HCT116 (cell line): Measurements from ENCODE around the gene NIN. TPM values are rescaled to one million over a fixed set of nuclear protein-coding genes. Genes with fewer than 3 reads are reported as not detected.

ENCODE experiments used
- ATAC-seq: fragments of 200-7000 bp; cut with Tn5 transposase; 2 replicates; pipeline ENCODE4 v1.9.1; 2020; ENCODE audit warnings: mild to moderate bottlenecking, moderate library complexity
- BruUV-seq: library from RNA; stranded (reverse); fragments of 400-500 nt; replicated peaks from 2 replicates; lab custom pipeline; 2021; lab: Mats Ljungman, UMichigan
- CTCF ChIA-PET: fragments of 300-600 bp; sonication (Branson Sonifier 250); formaldehyde crosslinking; loops from one replicate; lab custom pipeline; 2021; ENCODE audit warnings: antibody characterized with exemption; lab: Charles Lee
- POLR2A ChIA-PET: fragments of 300-600, 350-600 bp; sonication (Branson Sonifier 250); formaldehyde crosslinking; loops from one replicate; lab custom pipeline; 2021; ENCODE audit warnings: antibody characterized with exemption; lab: Charles Lee
- RAD21 ChIA-PET, 2 experiments: fragments of 300-600 bp; sonication (Branson Sonifier 250); formaldehyde crosslinking; loops; one replicate each; lab custom pipeline; 2023; ENCODE audit warnings: low total read pairs in 2 of 2; ENCODE audit not compliant: uncharacterized antibody in 2 of 2, unreplicated experiment in 2 of 2, low non-redundant PET in 1 of 2; lab: Charles Lee
- DNase-seq: peaks from one replicate; pipeline ENCODE4 v3.0.0-alpha.2; 2010; ENCODE audit warnings: low read depth, low spot score
- H2AFZ ChIP-seq: fragments of 200-600 bp; shearing (Covaris generic), sonication (generic); 2 replicates; pipeline ENCODE4 v1.6.1; 2017; ENCODE audit warnings: low read depth, mixed run types, mixed read lengths, antibody characterized with exemption, low read length; ENCODE audit not compliant: poor library complexity, severe bottlenecking
- H3K27ac ChIP-seq: 2 replicates; pipeline ENCODE4 v1.5.1; 2012; ENCODE audit warnings: low read depth, low read length
- H3K27me3 ChIP-seq: fragments of 200-600 bp; sonication (generic); 2 replicates; pipeline ENCODE4 v1.6.1; 2016; ENCODE audit warnings: mixed run types, low read length, mixed read lengths; ENCODE audit not compliant: insufficient read depth
- H3K36me3 ChIP-seq, 2 experiments: fragments of 200-500 bp in 1 of 2; fragments of 200-600 bp in 1 of 2; sonication (Bioruptor generic) in 1 of 2; sonication (generic) in 1 of 2; 2 replicates each; pipeline versions ENCODE4 v1.5.1 to v1.6.1; 2014 to 2016; ENCODE audit warnings: low read length in 2 of 2, inconsistent platforms in 1 of 2, mixed read lengths in 1 of 2, mixed run types in 1 of 2; ENCODE audit not compliant: insufficient read depth in 2 of 2, control insufficient read depth in 1 of 2
- H3K4me1 ChIP-seq, 2 experiments: fragments of 200-600 bp in 1 of 2; sonication (generic) in 1 of 2; 2 replicates each; pipeline versions ENCODE4 v1.5.1 to v1.6.1; 2012 to 2017; ENCODE audit warnings: low read length in 2 of 2, inconsistent platforms in 1 of 2, mild to moderate bottlenecking in 1 of 2, mixed read lengths in 1 of 2, mixed run types in 1 of 2, moderate library complexity in 1 of 2; ENCODE audit not compliant: insufficient read depth in 2 of 2, control insufficient read depth in 1 of 2
- H3K4me2 ChIP-seq: fragments of 200-600 bp; sonication (generic); 2 replicates; pipeline ENCODE4 v1.6.1; 2017; ENCODE audit warnings: mixed run types, low read length, mixed read lengths
- H3K4me3 ChIP-seq, 2 experiments: fragments of 200-600 bp in 1 of 2; sonication (generic) in 1 of 2; replicated peaks in 1 of 2; 2 replicates each; pipeline ENCODE4 v1.5.1; 2011 to 2016; ENCODE audit warnings: low read length in 2 of 2, control low read depth in 1 of 2, low read depth in 1 of 2, mild to moderate bottlenecking in 1 of 2, mixed read lengths in 1 of 2, mixed run types in 1 of 2
- H3K79me2 ChIP-seq: fragments of 200-600 bp; sonication (generic); 2 replicates; pipeline ENCODE4 v1.6.1; 2017; ENCODE audit warnings: mild to moderate bottlenecking, mixed run types, low read length, moderate library complexity, mixed read lengths; ENCODE audit not compliant: insufficient read depth
- H3K9ac ChIP-seq: fragments of 200-600 bp; sonication (generic); 2 replicates; pipeline ENCODE4 v1.6.1; 2016; ENCODE audit warnings: low read length, mixed read lengths
- H3K9me2 ChIP-seq: fragments of 200-600 bp; sonication (generic), shearing (Covaris generic); 2 replicates; pipeline ENCODE4 v1.6.1; 2017; ENCODE audit warnings: mixed run types, mild to moderate bottlenecking, moderate library complexity; ENCODE audit not compliant: insufficient read depth
- H3K9me3 ChIP-seq, 2 experiments: fragments of 200-500 bp in 1 of 2; fragments of 200-600 bp in 1 of 2; sonication (Bioruptor generic) in 1 of 2; sonication (generic) in 1 of 2; 2 replicates each; pipeline ENCODE4 v1.6.1; 2014 to 2017; ENCODE audit warnings: low read length in 2 of 2, mixed read lengths in 2 of 2, inconsistent platforms in 1 of 2, low read depth in 1 of 2, mild to moderate bottlenecking in 1 of 2, mixed run types in 1 of 2, moderate library complexity in 1 of 2; ENCODE audit not compliant: control insufficient read depth in 1 of 2, insufficient read depth in 1 of 2
- H4K20me1 ChIP-seq: fragments of 200-600 bp; sonication (generic), shearing (Covaris generic); 2 replicates; pipeline ENCODE4 v1.6.1; 2017; ENCODE audit warnings: mixed run types, mild to moderate bottlenecking, moderate library complexity; ENCODE audit not compliant: insufficient read depth
- ATF3 ChIP-seq: IDR thresholded peaks from 2 replicates; pipeline ENCODE4 v1.6.1; 2012
- CBX3 ChIP-seq: IDR thresholded peaks from 2 replicates; pipeline ENCODE4 v1.6.1; 2012; ENCODE audit warnings: low read depth
- CEBPB ChIP-seq: IDR thresholded peaks from 2 replicates; pipeline ENCODE4 v1.6.1; 2012; ENCODE audit warnings: low read depth
- CTCF ChIP-seq, 3 experiments: fragments of 200-600 bp in 1 of 3; sonication (generic) in 1 of 3; IDR thresholded peaks in 2 of 3; conservative IDR thresholded peaks in 1 of 3; 2 replicates each; pipeline ENCODE4 v1.5.1; 2012 to 2017; ENCODE audit warnings: low read depth in 2 of 3, low read length in 2 of 3, antibody characterized with exemption in 1 of 3, borderline replicate concordance in 1 of 3, control low read depth in 1 of 3, mild to moderate bottlenecking in 1 of 3, mixed read lengths in 1 of 3, mixed run types in 1 of 3, moderate library complexity in 1 of 3; ENCODE audit not compliant: insufficient read depth in 1 of 3
- EGR1 ChIP-seq: IDR thresholded peaks from 2 replicates; pipeline ENCODE4 v1.6.1; 2012; ENCODE audit warnings: low read depth
- ELF1 ChIP-seq: IDR thresholded peaks from 2 replicates; pipeline ENCODE4 v1.6.1; 2012; ENCODE audit warnings: low read depth, borderline replicate concordance
- EZH2 ChIP-seq: fragments of 200-600 bp; sonication (generic); IDR thresholded peaks from 2 replicates; pipeline ENCODE4 v1.6.1; 2017; ENCODE audit warnings: antibody characterized with exemption, mixed run types
- EZH2phosphoT487 ChIP-seq: fragments of 200-600 bp; IDR thresholded peaks from 2 replicates; pipeline ENCODE4 v1.6.1; 2018; ENCODE audit warnings: antibody characterized with exemption, borderline replicate concordance
- FOSL1 ChIP-seq: IDR thresholded peaks from 2 replicates; pipeline ENCODE4 v1.6.1; 2012; ENCODE audit warnings: low read depth
- JUND ChIP-seq: IDR thresholded peaks from 2 replicates; pipeline ENCODE4 v1.6.1; 2012
- POLR2A ChIP-seq: IDR thresholded peaks from 2 replicates; pipeline ENCODE4 v1.7.0; 2011; ENCODE audit warnings: borderline replicate concordance; ENCODE audit not compliant: insufficient read depth, insufficient read length; ENCODE audit errors: extremely low read depth
- POLR2AphosphoS5 ChIP-seq: IDR thresholded peaks from 2 replicates; pipeline ENCODE4 v1.6.1; 2011; ENCODE audit warnings: mild to moderate bottlenecking, low read depth, low read length, moderate library complexity
- RAD21 ChIP-seq: IDR thresholded peaks from 2 replicates; pipeline ENCODE4 v1.6.1; 2012; ENCODE audit warnings: low read depth, mild to moderate bottlenecking
- REST ChIP-seq: IDR thresholded peaks from 2 replicates; pipeline ENCODE4 v1.6.1; 2012; ENCODE audit warnings: low read depth
- SIN3A ChIP-seq: IDR thresholded peaks from 2 replicates; pipeline ENCODE4 v1.6.1; 2012; ENCODE audit warnings: low read depth
- TCF7L2 ChIP-seq: IDR thresholded peaks from 2 replicates; pipeline ENCODE4 v1.7.0; 2011; ENCODE audit warnings: borderline replicate concordance, inconsistent platforms; ENCODE audit not compliant: insufficient read depth, insufficient read length; ENCODE audit errors: extremely low read depth
- YY1 ChIP-seq: IDR thresholded peaks from 2 replicates; pipeline ENCODE4 v1.6.1; 2011; ENCODE audit warnings: low read length, low read depth, moderate library complexity, mild to moderate bottlenecking; ENCODE audit not compliant: insufficient replicate concordance; ENCODE audit errors: extremely low read depth
- ZBTB33 ChIP-seq: IDR thresholded peaks from 2 replicates; pipeline ENCODE4 v1.6.1; 2011; ENCODE audit warnings: mild to moderate bottlenecking, low read length, moderate library complexity; ENCODE audit not compliant: insufficient replicate concordance; ENCODE audit errors: extremely low read depth
- ZFX ChIP-seq: fragments of 450-650 bp; IDR thresholded peaks from 2 replicates; pipeline ENCODE4 v1.6.1; 2017
- ZNF274 ChIP-seq: fragments of 200-500 bp; sonication (Bioruptor generic); IDR thresholded peaks from 2 replicates; pipeline ENCODE4 v1.6.1; 2014; ENCODE audit warnings: mild to moderate bottlenecking, low read depth, low read length, inconsistent platforms
- intact Hi-C: fragments of 100-400 bp; cut with micrococcal nuclease; formaldehyde crosslinking; loops from 2 replicates; pipeline ENCODE4 v1.10.0; 2022
- total RNA-seq: library from RNA; stranded (reverse); gene quantifications from one replicate; pipeline ENCODE4 v1.2.1, GENCODE V29; 2021; ENCODE audit not compliant: unreplicated experiment

NIN gene
- total RNA-seq, 1 experiment from 2014 or later = 39.6 TPM

GRCh38 chr14:50769863-50770500 is 61.0 kb downstream of the NIN start:
- Histone ChIP-seq H3K9ac (no peak overlapping the region), H4K20me1 (no peaks in the 10 kb centered on the region), H3K36me3 (peaks cover 17 to 18% of the 10 kb centered on the region in 2 experiments; a peak in 3 of 4 replicates), H3K4me3 (no peak overlapping the region), H3K4me2 (no peak overlapping the region), H3K9me2 (no peaks in the 10 kb centered on the region), H3K4me1 (peaks cover 0 to 3% of the 10 kb centered on the region in 2 experiments; a peak in 2 of 4 replicates), H3K79me2 (no peaks in the 10 kb centered on the region), H3K9me3 (no peaks in the 10 kb centered on the region), H2AFZ (no peak overlapping the region), H3K27me3 (no peaks in the 10 kb centered on the region), H3K27ac (no peak overlapping the region)
- no peak for DNase-seq
- CTCF ChIA-PET = no interaction called here
- no peak for ATAC-seq
- no peak for TF ChIP-seq ZNF274
- TF ChIP-seq ZFX = no peak
- TF ChIP-seq ELF1 = no peak
- no peak for TF ChIP-seq EZH2phosphoT487
- no peak for TF ChIP-seq POLR2AphosphoS5
- TF ChIP-seq EZH2 = no peak
- TF ChIP-seq ZBTB33 = no peak
- TF ChIP-seq TCF7L2 = no peak
- no peak for TF ChIP-seq RAD21
- no peak for TF ChIP-seq REST
- no peak for TF ChIP-seq CTCF (IDR thresholded peaks at IDR 0.05 in 2 of 3, conservative IDR thresholded peaks at IDR 0.05 in 1 of 3; ENCODE audit: borderline replicate concordance in 1 of 3, insufficient read depth in 1 of 3, low read depth in 2 of 3, low read length in 2 of 3)
- TF ChIP-seq EGR1 = no peak
- no peak for TF ChIP-seq CBX3
- TF ChIP-seq JUND = no peak
- no peak for TF ChIP-seq YY1
- no peak for TF ChIP-seq SIN3A
- TF ChIP-seq ATF3 = no peak
- no peak for TF ChIP-seq CEBPB
- no peak for TF ChIP-seq FOSL1
- TF ChIP-seq POLR2A = no peak
- intact Hi-C loops = loop anchor here (5.0 to 10.0 kb wide), 2 partner anchors 148 to 915 kb away; partner anchors contain the start of gene NEMF
- RAD21 ChIA-PET = no interaction called here
- POLR2A ChIA-PET = no interaction called here
- BruUV-seq = no TSS peak
